DMS79 treated with DMSO at 0.1 percent for 48 hours (cell line): ENCODE measurements around the gene CCDC24.
A peak's percentile ranks its signal among the peaks of the same experiment; 100 is the strongest.

Experiments
- DNase-seq: peaks from one replicate; lab custom pipeline; 2025; lab: John Stamatoyannopoulos, UW

Gene CCDC24

DNA sequence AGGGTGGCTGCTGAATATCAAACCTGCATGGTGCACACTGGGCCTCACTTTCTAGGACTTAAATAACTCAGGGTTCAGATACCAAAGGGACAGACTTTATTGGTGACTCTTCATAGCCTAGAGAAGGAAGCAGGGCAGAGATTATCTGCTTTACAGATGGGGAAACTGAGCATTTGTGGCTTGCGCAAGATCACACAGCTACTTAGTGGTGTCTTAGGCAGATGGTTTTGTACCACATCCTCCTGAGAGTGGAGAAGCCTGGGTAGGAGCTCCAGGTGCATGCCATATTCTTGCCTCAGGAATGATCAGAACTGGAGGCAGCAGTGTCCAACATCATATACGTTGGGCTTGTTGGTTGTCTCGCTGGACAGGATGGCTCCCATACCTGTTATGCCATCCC, 28.4 kb upstream of the CCDC24 start:
- DNase-seq, result no peak

DNA sequence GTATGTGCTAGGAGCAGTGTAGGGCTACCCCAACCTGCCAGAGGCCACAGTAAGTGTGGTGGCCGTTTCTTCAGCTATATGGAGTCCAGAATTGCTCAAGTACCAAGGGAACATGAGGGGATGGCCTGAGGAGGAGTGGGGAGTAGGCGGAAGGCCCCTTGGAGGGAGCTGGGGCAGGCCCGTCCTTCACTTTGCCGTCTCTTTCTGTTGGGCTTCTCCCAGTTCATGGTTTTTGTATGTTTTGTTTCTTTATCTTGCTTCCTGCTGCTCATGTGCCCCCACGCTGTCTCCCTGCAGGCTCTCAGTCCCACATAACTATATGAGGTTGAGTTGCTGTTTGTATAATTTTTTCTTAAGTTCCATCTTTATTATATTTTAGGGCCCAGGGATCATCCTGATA, 27.5 kb upstream of the CCDC24 start:
- no peak for DNase-seq

DNA sequence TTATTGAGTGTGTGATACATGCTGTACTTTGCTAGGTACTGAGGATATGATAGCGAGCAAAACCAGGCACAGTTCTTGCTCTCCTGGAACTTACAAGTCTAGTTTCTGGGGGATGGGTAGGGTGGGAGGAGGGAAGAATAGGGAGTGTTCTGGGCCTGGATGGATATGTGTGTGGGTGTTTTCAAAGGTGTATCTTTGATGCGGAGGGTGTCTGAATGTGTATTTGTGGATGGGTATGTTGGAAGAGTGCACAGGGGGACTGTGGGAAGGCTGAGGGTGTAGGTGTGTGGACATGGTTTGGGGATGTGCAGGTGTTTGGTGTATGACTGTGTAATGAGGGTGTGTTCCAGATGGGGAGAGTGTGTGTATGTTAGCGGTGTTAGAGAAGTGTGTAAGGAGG, 26.1 kb upstream of the CCDC24 start:
- DNase-seq, result no peak

DNA sequence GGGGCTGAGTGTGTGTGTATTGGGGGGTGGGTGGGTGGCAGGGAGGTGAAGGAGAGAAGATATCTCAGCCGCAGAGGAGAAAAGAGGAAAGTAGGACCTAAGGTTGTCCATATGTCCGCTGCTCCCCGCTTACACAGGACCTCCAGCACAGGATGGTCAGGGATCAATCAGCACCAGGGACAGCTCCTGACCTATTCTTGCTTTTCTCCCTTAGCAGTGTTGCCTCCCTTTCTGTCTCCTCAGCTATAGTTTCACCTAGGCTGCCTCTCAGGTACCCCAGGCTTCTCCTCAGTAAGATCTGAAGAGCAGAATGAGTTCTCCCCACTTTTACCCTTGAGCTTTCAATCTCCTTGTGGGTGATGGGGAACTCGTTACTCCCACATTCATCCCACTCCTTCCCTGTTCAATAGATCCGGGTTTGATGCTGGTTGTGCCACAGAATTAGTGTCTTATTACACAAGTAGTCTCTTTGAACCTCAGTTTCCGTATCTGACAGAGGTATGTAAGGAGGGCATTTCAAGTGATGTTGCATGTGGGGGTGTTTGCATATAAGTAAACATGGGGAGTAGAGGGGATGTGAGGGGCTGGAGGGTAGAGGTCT, 23.0 kb upstream of the CCDC24 start:
- DNase-seq, result no peak

DNA sequence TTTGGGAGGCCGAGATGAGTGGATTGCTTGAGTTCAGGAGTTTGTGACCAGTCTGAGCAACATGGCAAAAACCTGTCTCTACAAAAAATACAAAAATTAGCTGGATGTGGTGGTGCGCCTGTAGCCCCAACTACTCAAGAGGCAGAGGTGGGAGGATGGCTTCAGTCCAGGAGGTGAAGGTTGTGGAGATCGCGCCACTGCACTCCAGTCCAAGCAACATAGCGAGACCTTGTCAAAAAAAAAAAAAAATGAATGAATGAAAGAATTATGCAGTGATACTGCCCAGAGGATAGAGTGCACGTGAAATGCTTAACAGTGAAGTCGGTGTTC, 22.0 kb upstream of the CCDC24 start:
- no peak for DNase-seq

DNA sequence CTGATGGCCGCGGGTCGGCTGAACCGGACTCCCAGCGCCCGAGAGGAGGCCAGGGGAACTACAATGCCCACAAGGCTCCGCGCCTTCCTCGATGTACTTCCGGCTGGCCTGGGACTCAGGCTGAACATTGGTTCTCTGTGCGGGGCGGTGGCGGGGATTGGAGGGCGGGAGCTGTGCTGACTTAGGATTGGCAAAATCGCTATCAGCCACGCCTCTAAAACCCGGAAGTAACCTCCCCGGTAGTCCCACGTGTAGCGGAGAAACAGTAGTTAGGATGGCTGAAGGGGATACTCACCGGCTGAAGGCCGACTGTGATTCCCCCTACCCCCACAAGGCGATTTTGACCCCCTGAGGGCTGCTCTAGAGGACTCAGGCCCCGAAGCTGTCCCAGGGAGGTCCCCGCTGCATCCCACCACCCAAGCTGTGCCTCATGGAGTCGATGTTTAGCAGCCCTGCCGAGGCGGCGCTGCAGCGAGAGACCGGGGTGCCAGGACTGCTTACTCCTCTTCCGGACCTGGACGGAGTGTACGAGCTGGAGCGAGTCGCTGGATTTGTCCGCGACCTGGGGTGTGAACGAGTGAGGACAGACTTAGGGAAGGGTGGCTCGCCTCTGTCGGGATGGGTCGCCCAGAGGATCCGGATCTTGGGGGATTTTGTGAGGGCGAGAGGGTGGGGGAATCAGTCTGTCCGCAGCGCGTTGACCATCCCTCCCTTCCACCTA, 21.5 kb upstream of the CCDC24 start, which contains the start of gene DPH2:
Gene DPH2 (plus strand): TSS at position 265 of the 721 bp plus-strand sequence. CDS start 166 bp downstream, at position 431.
- peak; percentile 96 for DNase-seq

DNA sequence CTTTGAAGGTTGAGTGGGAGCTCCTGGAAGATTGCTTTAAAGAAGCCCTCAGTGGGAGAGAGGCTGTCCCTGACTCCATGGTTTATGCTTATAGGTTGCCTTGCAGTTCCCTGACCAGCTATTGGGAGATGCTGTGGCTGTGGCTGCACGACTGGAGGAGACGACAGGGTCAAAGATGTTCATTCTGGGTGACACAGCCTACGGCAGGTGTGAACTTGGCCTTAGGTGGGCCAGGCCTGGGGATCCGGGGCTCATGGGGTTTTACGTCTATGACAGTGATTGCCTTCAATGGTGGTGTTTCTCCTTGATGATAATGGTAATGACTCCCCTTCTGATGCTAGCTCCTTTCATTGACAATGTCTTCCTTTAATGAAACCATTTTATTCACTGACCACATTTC, 20.9 kb upstream of the CCDC24 start:
- DNase-seq, result no peak

DNA sequence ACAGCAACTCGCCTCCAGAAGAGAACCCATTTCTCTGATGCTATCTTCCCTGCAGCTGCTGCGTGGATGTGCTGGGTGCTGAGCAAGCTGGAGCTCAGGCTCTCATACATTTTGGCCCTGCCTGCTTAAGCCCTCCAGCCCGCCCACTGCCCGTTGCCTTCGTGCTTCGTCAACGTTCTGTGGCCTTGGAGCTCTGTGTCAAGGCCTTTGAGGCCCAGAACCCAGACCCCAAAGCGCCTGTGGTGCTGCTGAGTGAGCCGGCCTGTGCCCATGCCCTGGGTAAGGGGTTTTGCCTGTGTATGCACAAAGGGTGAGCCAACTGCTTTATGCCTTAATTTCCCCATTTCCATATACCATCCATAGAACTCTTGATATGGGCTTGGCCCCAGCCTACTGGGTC, 20.5 kb upstream of the CCDC24 start:
- DNase-seq, result no peak

DNA sequence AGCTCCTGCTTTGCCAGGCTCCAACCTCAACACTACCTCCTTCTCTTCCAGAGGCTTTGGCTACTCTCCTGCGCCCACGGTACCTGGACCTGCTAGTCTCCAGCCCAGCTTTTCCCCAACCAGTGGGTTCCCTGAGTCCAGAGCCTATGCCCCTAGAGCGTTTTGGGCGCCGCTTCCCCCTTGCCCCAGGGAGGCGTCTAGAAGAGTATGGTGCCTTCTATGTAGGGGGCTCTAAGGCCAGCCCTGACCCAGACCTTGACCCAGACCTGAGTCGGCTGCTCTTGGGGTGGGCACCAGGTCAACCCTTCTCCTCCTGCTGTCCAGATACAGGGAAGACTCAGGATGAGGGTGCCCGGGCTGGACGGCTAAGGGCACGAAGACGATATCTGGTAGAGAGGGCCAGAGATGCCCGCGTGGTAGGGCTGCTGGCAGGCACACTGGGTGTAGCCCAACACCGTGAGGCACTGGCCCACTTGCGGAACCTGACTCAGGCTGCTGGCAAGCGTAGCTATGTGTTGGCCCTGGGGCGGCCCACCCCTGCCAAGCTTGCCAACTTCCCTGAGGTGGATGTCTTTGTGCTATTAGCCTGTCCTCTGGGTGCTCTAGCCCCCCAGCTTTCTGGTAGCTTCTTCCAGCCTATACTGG, 19.9 kb upstream of the CCDC24 start:
- DNase-seq, result no peak

DNA sequence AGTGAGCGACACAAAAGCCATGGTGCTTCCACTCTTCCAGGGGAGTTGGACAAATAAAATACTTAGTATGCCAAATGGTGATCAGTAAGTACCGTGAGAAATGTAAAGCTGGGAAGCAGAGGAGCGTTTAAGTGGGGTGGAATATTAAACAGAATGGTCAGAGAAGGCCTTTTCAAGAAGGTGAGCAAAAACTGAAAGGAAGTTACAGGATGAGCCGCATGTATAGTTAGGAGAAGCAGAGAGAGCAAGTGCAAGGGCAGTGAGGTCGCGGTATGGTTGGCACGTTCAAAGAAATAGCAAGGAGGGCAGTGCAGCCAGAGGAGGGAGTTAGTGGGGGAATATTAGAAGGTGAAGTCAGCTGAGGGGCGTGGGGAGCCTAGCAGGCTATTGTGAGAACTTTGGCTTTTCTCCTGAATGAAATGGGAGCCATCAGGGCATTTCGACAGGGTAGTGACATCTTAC, 17.4 kb upstream of the CCDC24 start:
- peak; percentile 76 for DNase-seq

DNA sequence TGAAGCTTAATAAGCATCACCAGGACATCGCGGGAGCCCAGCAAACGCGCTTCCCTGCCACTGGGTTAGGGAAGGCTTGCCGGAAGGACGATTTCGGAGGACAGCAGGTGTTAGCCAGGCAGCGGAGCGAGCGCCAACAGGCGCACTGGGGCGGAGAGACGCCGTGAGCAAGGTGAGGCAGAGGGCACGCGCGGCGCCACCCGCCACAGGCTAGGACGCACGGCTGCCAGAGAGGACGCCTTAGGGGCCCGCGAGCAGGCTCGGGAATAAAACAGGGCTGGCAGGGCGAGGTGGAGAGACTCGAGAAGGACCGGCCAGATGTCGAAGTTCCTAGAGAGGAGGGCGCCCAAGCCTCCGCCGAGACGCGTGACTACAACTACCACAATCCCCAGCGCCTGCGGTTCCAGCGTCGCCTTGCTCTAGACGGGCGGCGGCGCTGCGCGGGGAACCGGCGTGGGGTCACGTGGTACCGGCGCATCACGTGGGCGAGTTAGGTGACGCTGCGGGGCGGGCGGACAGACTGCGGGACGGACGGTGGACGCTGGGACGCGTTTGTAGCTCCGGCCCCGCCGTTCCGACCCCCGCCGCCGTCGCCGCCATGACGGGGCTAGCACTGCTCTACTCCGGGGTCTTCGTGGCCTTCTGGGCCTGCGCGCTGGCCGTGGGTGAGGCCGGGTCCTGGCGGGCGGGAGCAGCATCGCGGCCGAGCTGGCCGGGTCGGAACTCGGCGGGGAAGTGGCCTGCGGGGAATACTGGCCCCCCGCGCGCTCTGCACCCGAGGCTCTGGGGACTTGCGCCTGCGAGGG, 16.8 kb upstream of the CCDC24 start, which contains the start of gene ATP6V0B:
Gene ATP6V0B (plus strand): TSS at position 518 of the 806 bp plus-strand sequence. CDS start 81 bp downstream, at position 599.
- peak; percentile 92 for DNase-seq

DNA sequence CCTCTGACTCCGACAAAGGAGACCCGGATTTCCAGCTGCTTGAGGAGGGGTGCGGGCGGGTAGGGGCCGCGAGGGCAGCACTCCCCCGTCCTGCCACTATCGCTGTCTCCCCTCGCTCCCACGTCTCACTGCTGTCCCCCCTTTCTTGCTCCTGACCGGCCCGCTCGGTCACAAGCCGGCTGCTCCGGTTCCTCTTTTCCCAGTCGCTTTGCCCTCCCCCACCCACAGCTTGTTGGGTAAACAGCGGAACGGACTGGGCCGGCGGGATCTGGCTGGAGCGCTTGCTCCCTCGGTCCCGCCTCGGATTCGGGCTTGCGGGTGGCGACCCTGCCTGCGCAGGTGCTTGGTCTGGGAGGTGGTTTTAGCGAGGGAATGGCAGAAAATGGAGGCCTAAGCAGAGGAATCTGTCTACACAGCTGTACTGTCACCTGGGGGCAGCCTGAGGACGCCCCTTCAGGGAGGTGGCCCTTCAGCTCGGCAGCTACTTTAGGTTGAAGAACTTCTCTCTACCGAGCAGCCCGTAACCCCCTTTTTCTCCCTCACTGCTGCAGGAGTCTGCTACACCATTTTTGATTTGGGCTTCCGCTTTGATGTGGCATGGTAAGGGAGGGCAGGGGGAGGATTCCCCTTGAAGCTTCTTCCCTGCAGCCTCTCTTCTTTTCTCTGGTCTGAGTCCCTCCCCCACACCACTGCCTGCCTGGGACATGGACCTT, 16.0 kb upstream of the CCDC24 start:
- no peak for DNase-seq

DNA sequence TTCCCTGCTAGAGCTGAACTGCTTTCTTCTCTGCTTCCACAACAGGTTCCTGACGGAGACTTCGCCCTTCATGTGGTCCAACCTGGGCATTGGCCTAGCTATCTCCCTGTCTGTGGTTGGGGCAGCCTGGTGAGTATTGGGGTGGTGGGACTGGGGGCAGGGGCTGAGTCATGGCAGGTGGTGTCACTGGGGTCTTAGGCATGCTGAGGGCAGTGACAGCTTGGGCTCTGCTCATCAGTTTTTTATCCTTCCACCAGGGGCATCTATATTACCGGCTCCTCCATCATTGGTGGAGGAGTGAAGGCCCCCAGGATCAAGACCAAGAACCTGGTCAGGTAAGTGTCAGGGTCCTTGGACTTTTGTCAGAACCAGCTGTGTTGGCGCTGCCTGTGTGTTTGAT, 15.4 kb upstream of the CCDC24 start:
- DNase-seq, result no peak

DNA sequence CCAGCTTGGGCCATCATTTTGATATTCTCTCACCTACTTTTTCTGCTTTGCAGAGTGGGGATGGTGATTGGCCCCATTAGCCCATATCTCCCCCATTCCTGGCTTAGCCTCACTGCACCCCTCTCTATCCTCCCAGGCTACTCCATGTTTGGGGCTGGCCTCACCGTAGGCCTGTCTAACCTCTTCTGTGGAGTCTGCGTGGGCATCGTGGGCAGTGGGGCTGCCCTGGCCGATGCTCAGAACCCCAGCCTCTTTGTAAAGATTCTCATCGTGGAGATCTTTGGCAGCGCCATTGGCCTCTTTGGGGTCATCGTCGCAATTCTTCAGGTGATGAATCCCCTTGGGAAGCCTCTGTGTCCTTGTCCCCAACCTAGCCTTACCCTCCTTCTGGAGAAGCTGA, 14.5 kb upstream of the CCDC24 start:
- no peak for DNase-seq

DNA sequence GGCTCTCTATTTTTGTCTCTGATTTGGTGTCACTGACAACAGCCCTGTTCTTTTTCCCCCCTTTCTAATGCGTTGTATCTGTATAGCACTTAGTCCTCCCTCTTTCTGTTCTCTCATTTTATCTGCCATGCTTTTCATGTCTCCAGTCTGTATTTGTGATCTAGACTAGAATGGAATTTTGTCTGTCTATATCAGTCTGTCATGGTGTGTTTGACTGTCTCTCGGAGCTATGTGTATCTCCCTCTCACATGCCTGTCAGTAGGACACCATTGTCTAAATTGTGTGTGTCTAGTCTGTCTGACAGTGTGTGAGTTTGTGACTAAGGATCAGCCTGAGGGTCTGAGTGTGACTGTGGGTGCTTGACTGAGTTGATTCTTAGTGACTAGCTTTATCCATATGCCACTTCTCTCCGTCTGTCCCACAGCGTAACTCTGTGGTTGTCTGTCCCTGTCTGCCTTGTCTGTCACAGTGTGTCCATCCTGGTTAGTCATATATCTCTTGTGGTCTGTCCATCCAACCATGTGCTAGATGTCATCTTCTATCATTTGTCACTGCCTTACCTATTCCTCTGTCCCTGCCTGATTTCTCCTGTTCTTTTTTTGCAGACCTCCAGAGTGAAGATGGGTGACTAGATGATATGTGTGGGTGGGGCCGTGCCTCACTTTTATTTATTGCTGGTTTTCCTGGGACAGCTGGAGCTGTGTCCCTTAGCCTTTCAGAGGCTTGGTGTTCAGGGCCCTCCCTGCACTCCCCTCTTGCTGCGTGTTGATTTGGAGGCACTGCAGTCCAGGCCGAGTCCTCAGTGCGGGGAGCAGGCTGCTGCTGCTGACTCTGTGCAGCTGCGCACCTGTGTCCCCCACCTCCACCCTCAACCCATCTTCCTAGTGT, 13.8 kb upstream of the CCDC24 start:
- DNase-seq, result no peak

DNA sequence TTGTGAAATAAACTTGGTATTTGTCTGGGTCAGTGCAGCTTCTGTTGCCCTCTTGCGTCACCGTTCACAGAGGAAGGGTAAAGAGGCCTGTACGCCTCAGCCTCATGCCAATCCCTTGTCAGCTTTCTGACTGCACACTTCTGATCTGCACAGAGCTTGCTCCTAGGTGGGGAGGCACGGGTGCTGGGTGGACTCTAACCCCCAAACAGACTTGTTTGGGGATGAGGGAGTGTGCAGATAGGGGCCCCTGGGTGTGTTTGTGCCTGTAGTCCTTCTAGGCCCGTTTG, 13.2 kb upstream of the CCDC24 start:
- DNase-seq, result no peak

DNA sequence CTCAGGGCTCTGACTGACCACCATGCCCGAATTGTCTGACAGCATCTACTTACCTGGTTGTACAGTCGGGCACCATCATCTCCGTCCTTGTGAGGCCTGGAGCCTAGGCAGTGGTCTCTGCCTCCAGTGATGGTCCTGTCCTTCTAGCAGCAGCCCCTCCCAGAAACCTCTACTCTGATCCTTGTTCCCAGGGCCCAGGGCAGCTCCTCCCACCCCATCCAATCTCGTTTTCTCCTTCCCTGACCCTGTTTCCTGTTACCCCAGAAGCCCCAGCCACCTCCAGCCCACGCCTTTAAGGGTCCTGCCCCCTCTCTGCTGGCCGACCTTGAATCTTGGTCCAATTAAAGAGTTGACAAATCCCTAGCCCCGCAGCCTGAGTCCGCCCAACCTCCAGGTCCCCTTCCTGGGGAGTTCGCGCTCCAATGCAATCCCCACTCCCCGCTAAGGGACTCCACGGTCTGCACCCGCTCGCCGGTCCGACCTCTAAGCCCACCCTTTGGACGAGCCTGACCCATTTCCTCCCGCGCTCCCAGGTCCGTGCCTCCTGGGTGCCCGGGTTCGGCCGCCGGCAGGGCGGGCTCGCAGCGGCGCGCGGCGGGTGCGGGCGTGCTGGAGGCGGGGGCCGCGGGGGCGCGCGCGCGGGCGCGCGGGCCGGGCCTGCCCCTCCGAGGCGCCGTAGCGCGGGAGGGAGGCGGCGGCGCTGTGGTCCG, 12.7 kb upstream of the CCDC24 start, which contains the start of gene B4GALT2:
Gene B4GALT2 (plus strand): TSS at position 660 of the 710 bp plus-strand sequence. CDS start 1,951 bp downstream, outside the sequence.
- peak; percentile 24 for DNase-seq

DNA sequence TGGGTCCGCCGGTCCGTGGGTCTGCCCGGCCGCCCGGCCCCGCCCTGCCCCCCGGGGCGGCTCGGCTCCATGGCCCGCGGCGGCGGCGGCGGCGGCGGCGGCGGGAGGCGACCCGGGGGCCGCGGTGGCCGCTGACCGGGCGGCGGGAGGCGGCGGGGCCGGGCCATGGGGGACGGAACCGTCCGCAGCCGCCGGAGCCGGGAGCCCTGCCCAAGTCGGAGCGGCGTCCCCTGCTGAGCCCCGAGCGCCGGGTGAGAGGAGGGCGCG, 12.2 kb upstream of the CCDC24 start:
- DNase-seq, result no peak

DNA sequence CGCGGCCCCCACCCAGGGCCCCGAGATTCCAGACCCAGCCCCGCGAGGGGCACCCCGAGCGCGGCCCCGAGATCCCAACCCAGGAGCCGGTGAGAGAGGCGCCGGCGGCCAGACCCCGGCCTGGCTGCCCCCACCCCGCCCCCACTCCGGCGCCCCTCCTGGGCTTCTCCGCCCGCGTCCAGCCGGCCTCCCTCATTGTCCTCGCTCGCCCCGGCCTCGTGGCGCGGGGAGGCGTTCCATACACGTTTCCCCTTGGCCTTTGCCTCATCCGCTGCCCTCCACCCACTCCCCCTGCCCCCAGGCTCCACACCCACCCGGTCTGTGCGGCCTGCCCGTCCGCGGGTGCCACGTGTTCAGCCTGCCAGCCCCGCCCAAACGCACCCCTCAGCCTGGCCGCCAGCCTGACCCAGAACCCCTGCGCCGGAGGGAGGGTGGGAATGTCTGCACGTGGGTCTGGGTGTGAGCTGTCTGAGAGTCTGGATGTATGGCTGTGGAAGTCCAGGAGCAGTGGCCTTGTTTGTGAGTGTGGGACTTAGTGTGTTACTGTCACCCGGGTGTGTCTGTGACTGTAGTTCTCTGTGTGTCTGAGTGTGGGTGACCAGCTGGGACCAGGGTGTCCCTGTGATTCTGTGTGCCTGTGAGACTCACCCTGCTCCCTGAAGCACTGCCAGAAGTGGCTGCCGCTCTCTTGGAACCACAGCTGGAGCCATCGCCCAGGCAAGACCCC, 11.7 kb upstream of the CCDC24 start:
- DNase-seq, result peak; percentile 18
